Fibroblast of villous mesenchyme (primary cell): ENCODE data around the gene DCTN2. TPM values are rescaled to one million over a fixed set of nuclear protein-coding genes. Genes with fewer than 3 reads are reported as not detected.
A peak's percentile ranks its signal among the peaks of the same experiment; 100 is the strongest.

Source experiments
- DNase-seq: peaks from one replicate; pipeline ENCODE4 v3.0.0-alpha.2; 2010; ENCODE audit warnings: low read depth
- H3K4me3 ChIP-seq: 2 replicates; pipeline ENCODE4 v1.5.1; 2011; ENCODE audit warnings: low read depth, mild to moderate bottlenecking, low read length
- total RNA-seq: library from RNA; depleted of rRNA; stranded (reverse); fragments of >200 nt; gene quantifications from 2 replicates; pipeline ENCODE4 v1.2.3, GENCODE V29; 2012
- TF ChIP-seq, protein P1 (sequence below): IDR thresholded peaks from 2 replicates; pipeline ENCODE4 v1.5.1; 2012; ENCODE audit warnings: low read depth, mild to moderate bottlenecking, low read length; ENCODE audit not compliant: insufficient read depth

DCTN2 gene
- total RNA-seq, 1 donor, result 111 TPM

- TF ChIP-seq, protein P1, sequence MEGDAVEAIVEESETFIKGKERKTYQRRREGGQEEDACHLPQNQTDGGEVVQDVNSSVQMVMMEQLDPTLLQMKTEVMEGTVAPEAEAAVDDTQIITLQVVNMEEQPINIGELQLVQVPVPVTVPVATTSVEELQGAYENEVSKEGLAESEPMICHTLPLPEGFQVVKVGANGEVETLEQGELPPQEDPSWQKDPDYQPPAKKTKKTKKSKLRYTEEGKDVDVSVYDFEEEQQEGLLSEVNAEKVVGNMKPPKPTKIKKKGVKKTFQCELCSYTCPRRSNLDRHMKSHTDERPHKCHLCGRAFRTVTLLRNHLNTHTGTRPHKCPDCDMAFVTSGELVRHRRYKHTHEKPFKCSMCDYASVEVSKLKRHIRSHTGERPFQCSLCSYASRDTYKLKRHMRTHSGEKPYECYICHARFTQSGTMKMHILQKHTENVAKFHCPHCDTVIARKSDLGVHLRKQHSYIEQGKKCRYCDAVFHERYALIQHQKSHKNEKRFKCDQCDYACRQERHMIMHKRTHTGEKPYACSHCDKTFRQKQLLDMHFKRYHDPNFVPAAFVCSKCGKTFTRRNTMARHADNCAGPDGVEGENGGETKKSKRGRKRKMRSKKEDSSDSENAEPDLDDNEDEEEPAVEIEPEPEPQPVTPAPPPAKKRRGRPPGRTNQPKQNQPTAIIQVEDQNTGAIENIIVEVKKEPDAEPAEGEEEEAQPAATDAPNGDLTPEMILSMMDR, result no peak
- no peak for DNase-seq
- peak overlapping the region; percentile 96 for H3K4me3 ChIP-seq
These were observed 57.8 kb downstream of the DCTN2 start for GRCh38 chr12:57489157-57489641.

DNA sequence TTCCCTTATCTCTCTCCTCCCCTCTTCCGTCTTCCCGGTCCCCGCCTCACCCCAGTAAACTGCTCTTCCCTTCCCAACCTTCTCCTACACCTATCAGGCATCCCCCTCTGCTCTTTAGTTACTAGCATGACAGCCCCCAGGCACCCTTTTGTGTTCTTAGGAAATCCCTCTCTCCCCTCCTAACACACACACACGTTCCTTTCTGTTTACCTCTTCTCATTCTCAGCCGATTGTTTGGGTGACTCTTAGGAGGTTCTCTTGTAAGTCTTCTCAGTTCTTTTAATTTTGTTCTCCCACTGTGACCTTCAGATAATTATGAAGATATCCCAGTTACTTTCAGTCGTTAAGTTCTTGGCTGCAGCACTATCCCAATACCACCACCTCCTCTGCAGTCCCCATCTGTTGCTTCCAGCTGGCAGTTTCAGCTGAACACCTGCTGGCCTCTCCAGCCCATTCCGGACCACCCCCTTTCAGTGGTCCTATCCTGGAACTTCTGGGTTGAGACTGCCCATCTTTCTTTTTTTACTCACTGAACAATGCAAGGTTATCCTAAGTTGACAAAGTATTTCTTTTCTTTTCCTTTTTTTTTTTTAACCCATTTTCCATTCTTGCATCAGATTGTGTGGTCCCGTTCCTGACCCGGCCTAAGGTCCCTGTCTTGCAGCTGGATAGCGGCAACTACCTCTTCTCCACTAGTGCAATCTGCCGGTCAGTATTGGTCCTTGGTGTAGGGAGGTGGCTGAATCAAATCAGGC is 58.4 kb downstream of the DCTN2 start:
- TF ChIP-seq, protein P1, result no peak
- peak overlapping the region; percentile 96 for H3K4me3 ChIP-seq
- peak; percentile 30 for DNase-seq

DNA sequence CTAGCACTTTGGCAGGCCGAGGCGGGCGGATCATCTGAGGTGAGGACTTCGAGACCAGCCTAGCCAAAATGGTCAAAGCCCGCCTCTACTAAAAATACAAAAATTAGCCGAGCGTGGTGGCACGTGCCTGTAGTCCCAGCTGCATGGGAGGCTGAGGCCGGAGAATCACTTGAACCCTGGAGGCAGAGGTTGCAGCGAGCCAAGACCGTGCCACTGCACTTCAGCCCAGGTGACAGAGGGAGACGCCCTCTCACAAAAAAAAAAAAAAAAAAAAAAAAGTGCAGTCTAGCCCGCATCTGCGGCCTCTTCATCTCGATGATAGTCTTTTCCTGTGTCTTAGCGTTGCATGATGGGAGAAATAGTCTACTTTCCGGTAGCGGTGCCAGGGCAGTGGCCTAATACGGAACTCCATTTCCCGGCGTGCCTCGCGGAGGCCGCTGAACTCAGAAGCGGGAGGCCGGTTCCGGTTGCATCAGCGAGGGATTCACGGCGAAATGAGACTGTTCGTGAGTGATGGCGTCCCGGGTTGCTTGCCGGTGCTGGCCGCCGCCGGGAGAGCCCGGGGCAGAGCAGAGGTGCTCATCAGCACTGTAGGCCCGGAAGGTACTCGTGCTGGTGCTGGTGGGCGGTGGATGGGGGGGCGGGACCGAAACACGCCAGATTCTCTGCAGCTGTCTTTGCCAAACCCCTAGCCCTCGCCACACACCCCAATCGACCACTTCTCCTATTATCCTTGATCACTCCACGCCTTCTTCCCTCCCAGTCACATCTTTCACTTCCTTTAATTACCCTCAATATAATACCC is 59.2 kb downstream of the DCTN2 start, which contains the start of gene MARS1:
Gene MARS1, plus strand, starts transcription at position 472 of the 805 bp plus-strand sequence. Its CDS starts 23 bp downstream, at position 495.
- peak within 1 kb of the TSS; percentile 96 for H3K4me3 ChIP-seq
- peak; percentile 97 for DNase-seq
- TF ChIP-seq, protein P1, result no peak

GRCh38 chr12:57487055-57487596 is 59.9 kb downstream of the DCTN2 start:
- TF ChIP-seq, protein P1, result no peak
- no peak for DNase-seq
- peak overlapping the region; percentile 96 for H3K4me3 ChIP-seq

DNA sequence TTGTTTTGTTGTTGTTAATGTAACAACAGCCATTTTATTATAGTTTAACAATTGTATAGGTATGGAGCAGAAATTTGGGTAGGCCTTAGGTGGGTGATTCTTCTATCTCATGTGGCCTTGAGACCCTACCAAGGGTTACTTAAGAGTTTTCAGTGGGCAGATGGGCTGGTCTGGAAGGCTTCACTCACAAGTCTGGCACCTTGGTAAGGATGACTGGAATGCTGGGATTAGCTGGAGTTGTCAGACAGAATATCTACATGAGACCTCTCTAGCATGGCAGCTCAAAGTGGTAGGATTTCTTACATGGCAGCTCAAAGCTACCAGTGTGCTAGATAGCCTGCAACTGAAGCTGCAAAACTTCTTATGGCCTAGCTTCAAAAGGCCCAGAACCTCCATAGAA is 61.3 kb downstream of the DCTN2 start:
- DNase-seq, result no peak
- TF ChIP-seq, protein P1, result no peak
- H3K4me3 ChIP-seq, result no peak overlapping the region

DNA sequence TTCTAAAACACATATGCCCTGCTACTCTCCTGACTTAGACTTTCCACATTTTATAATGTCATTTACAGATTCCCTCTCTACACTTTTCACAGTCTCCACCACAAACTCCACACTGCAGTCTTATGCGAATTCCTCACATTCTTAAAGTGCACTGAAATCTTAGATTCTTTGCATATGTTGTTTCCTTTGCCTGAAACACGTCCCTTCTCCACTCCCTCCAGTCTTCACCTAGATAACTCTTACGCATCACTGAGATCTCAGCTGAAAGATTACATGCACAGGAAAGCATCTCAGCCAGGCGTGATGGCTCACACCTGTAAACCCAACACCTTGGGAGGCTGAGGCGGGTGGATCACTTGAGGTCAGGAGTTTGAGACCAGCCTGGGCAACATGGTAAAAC is 63.5 kb downstream of the DCTN2 start:
- DNase-seq, result peak; percentile 36
- H3K4me3 ChIP-seq, result no peak overlapping the region
- TF ChIP-seq, protein P1, result no peak
